B cell (primary cell): ENCODE results near the gene DCHS1. TPM values are rescaled to one million over a fixed set of nuclear protein-coding genes. Genes with fewer than 3 reads are reported as not detected.
"Not testable (repeated sequence)": the region's sequence is repeated elsewhere in the genome, so short reads cannot be mapped to it uniquely, and the experiment has no call there.

ENCODE experiments used
- ATAC-seq: fragments of 200-7000 bp; cut with Tn5 transposase; one replicate; pipeline ENCODE4 v1.10.0; 2021; ENCODE audit warnings: low read depth, mild to moderate bottlenecking, moderate number of reproducible peaks, moderate library complexity
- CTCF ChIA-PET: fragments of 350-600 bp; sonication (Branson Sonifier 250); formaldehyde crosslinking; loops from one replicate; lab custom pipeline; 2021; ENCODE audit warnings: antibody characterized with exemption, inconsistent platforms; lab: Charles Lee
- POLR2A ChIA-PET: fragments of 350-600 bp; sonication (Branson Sonifier 250); formaldehyde crosslinking; loops from one replicate; lab custom pipeline; 2021; ENCODE audit warnings: antibody characterized with exemption; lab: Charles Lee
- DNase-seq: peaks from one replicate; pipeline ENCODE4 v3.0.0; 2013
- H2AFZ ChIP-seq: 2 replicates; pipeline ENCODE4 v1.6.1; 2012; ENCODE audit warnings: mild to moderate bottlenecking, low read depth, low read length; ENCODE audit not compliant: insufficient read depth, poor library complexity, severe bottlenecking
- H3K27ac ChIP-seq, 2 donors: 1 replicate in 1 of 2; 2 replicates in 1 of 2; pipeline ENCODE4 v1.5.1; 2012 to 2013; ENCODE audit warnings: low read length in 2 of 2, mild to moderate bottlenecking in 2 of 2, moderate library complexity in 1 of 2
- H3K27me3 ChIP-seq, 4 experiments: fragments of 200-600 bp in 1 of 4; sonication (generic) in 1 of 4; replicated peaks in 1 of 4; 1 replicate in 2 of 4; 2 replicates in 2 of 4; pipeline versions ENCODE4 v1.6.1 to v1.7.0; 2013 to 2016; ENCODE audit warnings: low read length in 3 of 4, mild to moderate bottlenecking in 2 of 4, mixed read lengths in 1 of 4, moderate library complexity in 1 of 4; ENCODE audit not compliant: insufficient read depth in 4 of 4, control insufficient read depth in 3 of 4; ENCODE audit errors: control extremely low read depth in 1 of 4
- H3K36me3 ChIP-seq, 2 experiments: replicated peaks in 1 of 2; 1 replicate in 1 of 2; 2 replicates in 1 of 2; pipeline versions ENCODE4 v1.6.1 to v1.7.1; 2013; ENCODE audit warnings: low read length in 1 of 2; ENCODE audit not compliant: insufficient read depth in 2 of 2, control insufficient read depth in 1 of 2; ENCODE audit errors: control extremely low read depth in 1 of 2, extremely low read depth in 1 of 2
- H3K4me1 ChIP-seq, 2 donors: fragments of 200-600 bp in 1 of 2; sonication (generic) in 1 of 2; 1 replicate in 1 of 2; 2 replicates in 1 of 2; pipeline versions ENCODE4 v1.5.1 to v1.6.1; 2013 to 2017; ENCODE audit warnings: low read length in 2 of 2; ENCODE audit not compliant: control insufficient read depth in 2 of 2, insufficient read depth in 2 of 2
- H3K4me2 ChIP-seq: replicated peaks from 2 replicates; pipeline ENCODE3; 2012; ENCODE audit warnings: mild to moderate bottlenecking, low read depth, low read length; ENCODE audit not compliant: poor library complexity, severe bottlenecking
- H3K4me3 ChIP-seq, 5 experiments: fragments of 200-600 bp in 1 of 5; sonication (generic) in 1 of 5; 1 replicate in 3 of 5; 2 replicates in 2 of 5; pipeline versions ENCODE4 v1.5.1 to v1.7.0; 2011 to 2016; ENCODE audit warnings: low read length in 4 of 5, mild to moderate bottlenecking in 4 of 5, low read depth in 2 of 5, control low read depth in 1 of 5, moderate library complexity in 1 of 5; ENCODE audit not compliant: insufficient read depth in 1 of 5; ENCODE audit errors: control extremely low read depth in 1 of 5, extremely low read depth in 1 of 5
- H3K79me2 ChIP-seq: fragments of 200-600 bp; sonication (generic); one replicate; pipeline ENCODE4 v1.6.0; 2016; ENCODE audit warnings: low read length; ENCODE audit not compliant: control insufficient read depth, insufficient read depth
- H3K9ac ChIP-seq: fragments of 200-600 bp; sonication (generic); 2 replicates; pipeline ENCODE4 v1.6.1; 2017; ENCODE audit warnings: mild to moderate bottlenecking, low read length, moderate library complexity
- H3K9me3 ChIP-seq, 3 donors: one replicate each; pipeline versions ENCODE4 v1.6.1 to v1.7.1; 2013; ENCODE audit warnings: low read length in 2 of 3; ENCODE audit not compliant: control insufficient read depth in 2 of 3, insufficient read depth in 1 of 3; ENCODE audit errors: control extremely low read depth in 1 of 3
- H4K20me1 ChIP-seq: 2 replicates; pipeline ENCODE4 v1.6.0; 2012; ENCODE audit warnings: mild to moderate bottlenecking, low read length; ENCODE audit not compliant: insufficient read depth, control insufficient read depth, poor library complexity, severe bottlenecking
- H3K27ac Mint-ChIP-seq: one replicate; pipeline ENCODE4 v1.8.0; 2021; ENCODE audit warnings: mixed read lengths
- H3K27me3 Mint-ChIP-seq: one replicate; pipeline ENCODE4 v1.8.0; 2021; ENCODE audit warnings: mixed read lengths
- H3K4me1 Mint-ChIP-seq: one replicate; pipeline ENCODE4 v1.8.0; 2021; ENCODE audit warnings: mixed read lengths
- H3K4me3 Mint-ChIP-seq: one replicate; pipeline ENCODE4 v1.8.0; 2021; ENCODE audit warnings: mixed read lengths
- H3K9me3 Mint-ChIP-seq: one replicate; pipeline ENCODE4 v1.8.0; 2022; ENCODE audit warnings: mixed read lengths; ENCODE audit not compliant: insufficient read depth
- EZH2 ChIP-seq: IDR thresholded peaks from 2 replicates; pipeline ENCODE4 v1.6.1; 2012; ENCODE audit warnings: borderline replicate concordance, low read depth, mild to moderate bottlenecking, moderate library complexity, low read length; ENCODE audit not compliant: insufficient read depth, poor library complexity, severe bottlenecking
- WGBS: methylation state at CpG from one replicate; pipeline ENCODE4 v1.1.5; 2013; ENCODE audit warnings: missing lambda C conversion rate; ENCODE audit not compliant: insufficient coverage; 5-methylcytosine and 5-hydroxymethylcytosine counted together
- intact Hi-C: fragments of 100-400 bp; cut with micrococcal nuclease; formaldehyde crosslinking; loops from one replicate; pipeline ENCODE4 v1.10.0; 2022
- polyA plus RNA-seq: library from polyadenylated mRNA; depleted of rRNA; stranded (reverse); fragments of >200 nt; gene quantifications from 2 replicates; pipeline ENCODE4 v1.2.3, GENCODE V29; 2012
- total RNA-seq, 2 donors: library from RNA; stranded (reverse); fragments of 120-200 nt in 1 of 2; gene quantifications; 1 replicate in 1 of 2; 2 replicates in 1 of 2; pipeline versions ENCODE4 v1.2.3 to v1.2.4, GENCODE V29; 2013 to 2022
- TF ChIP-seq, protein P1 (sequence below): fragments of 200-600 bp; IDR thresholded peaks from one replicate; pipeline ENCODE4 v1.8.0; 2022; ENCODE audit warnings: antibody characterized with exemption, mild to moderate bottlenecking

Gene DCHS1
- total and polyA plus RNA-seq, 2 donors (not counting 1 experiment from before 2014, with no cell fraction given): 0.31 to 0.84 TPM

DNA sequence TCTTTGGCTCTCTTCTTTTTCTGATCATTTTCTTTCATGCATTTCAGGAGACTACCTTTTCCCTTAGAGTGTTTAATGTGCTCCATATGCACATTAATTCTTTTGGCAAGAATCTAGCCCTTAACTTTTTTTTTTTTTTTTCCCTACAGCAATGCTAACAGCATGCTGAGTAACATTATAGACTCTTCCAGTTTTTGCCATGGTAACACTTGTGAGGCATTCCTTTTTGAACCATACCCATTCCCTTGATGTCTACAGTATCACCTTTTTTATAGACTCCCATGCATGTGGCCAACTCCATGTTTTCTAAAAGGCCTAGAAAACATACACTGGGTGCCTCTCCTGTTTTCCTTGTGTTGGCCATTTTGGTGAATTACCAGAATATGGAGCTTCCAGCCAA lies 30.4 kb upstream of the DCHS1 start:
- H3K27ac Mint-ChIP-seq: no peak overlapping the region
- no peak overlapping the region for H3K4me2 ChIP-seq
- ATAC-seq (no peak), DNase-seq (no peak)
- no peaks in the 10 kb centered on the region for H4K20me1 ChIP-seq
- no peak overlapping the region for H3K4me3 Mint-ChIP-seq
- H3K27ac ChIP-seq: no peak overlapping the region
- peaks cover 25% of the 10 kb centered on the region for H3K4me1 Mint-ChIP-seq
- no peaks in the 10 kb centered on the region for H3K9me3 Mint-ChIP-seq
- CTCF ChIA-PET: interaction anchor here (0.6 kb wide), 1 partner anchor 307 kb away, joined by 3 read pairs; no protein-coding TSS in a partner anchor
- peaks cover 12% of the 10 kb centered on the region in 2 donors for H3K4me1 ChIP-seq
- H3K9me3 ChIP-seq: no peaks in the 10 kb centered on the region
- H3K27me3 Mint-ChIP-seq: no peaks in the 10 kb centered on the region
- no peak for TF ChIP-seq EZH2
- TF ChIP-seq, protein P1, sequence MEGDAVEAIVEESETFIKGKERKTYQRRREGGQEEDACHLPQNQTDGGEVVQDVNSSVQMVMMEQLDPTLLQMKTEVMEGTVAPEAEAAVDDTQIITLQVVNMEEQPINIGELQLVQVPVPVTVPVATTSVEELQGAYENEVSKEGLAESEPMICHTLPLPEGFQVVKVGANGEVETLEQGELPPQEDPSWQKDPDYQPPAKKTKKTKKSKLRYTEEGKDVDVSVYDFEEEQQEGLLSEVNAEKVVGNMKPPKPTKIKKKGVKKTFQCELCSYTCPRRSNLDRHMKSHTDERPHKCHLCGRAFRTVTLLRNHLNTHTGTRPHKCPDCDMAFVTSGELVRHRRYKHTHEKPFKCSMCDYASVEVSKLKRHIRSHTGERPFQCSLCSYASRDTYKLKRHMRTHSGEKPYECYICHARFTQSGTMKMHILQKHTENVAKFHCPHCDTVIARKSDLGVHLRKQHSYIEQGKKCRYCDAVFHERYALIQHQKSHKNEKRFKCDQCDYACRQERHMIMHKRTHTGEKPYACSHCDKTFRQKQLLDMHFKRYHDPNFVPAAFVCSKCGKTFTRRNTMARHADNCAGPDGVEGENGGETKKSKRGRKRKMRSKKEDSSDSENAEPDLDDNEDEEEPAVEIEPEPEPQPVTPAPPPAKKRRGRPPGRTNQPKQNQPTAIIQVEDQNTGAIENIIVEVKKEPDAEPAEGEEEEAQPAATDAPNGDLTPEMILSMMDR: no peak
- H3K27me3 ChIP-seq: no peaks in the 10 kb centered on the region
- no peak overlapping the region for H2AFZ ChIP-seq
- no peak overlapping the region for H3K9ac ChIP-seq
- H3K4me3 ChIP-seq: no peak overlapping the region
- intact Hi-C loops: no loop called here
- H3K36me3 ChIP-seq: peaks cover 0 to 7% of the 10 kb centered on the region in 2 experiments
- POLR2A ChIA-PET: no interaction called here
- H3K79me2 ChIP-seq: peaks cover 12% of the 10 kb centered on the region

DNA sequence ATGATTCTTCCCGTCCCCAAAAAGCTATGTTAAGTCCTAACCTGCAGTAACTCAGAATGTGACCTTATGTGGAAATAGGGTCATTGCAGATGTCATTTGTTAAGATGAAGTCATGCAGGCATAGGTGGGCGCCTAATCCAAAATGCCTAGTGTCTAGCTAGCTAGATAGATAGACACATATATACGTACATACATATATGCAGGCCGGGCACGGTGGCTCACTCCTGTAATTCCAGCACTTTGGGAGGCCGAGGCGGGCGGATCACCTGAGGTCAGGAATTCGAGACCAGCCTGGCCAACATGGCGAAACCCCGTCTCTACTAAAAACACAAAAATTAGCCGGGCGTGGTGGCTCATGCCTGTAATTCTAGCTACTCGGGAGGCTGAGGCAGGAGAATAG lies 28.5 kb upstream of the DCHS1 start:
- POLR2A ChIA-PET: interaction anchor here (1.3 to 1.9 kb wide), 3 partner anchors 37 to 72 kb away, joined by 3 to 19 read pairs (median 12); partner anchors contain the start of genes TAF10 and TPP1
- WGBS: no CpG with 5 or more reads among the region's 14 CpGs
- peak; percentile 25 for DNase-seq

More for the DNA sequence above, 28.5 kb upstream of the DCHS1 start:
- intact Hi-C loops: loop anchor here (5.0 kb wide), 1 partner anchor 37 kb away; no protein-coding TSS in a partner anchor
- not testable (repeated sequence) for ATAC-seq, H3K9me3 Mint-ChIP-seq, H4K20me1 ChIP-seq, H3K9me3 ChIP-seq, H3K27me3 ChIP-seq, H3K27me3 Mint-ChIP-seq, H3K36me3 ChIP-seq
- Histone ChIP-seq H3K9ac (peak overlapping the region; percentile 84), H3K4me1 (peaks cover 12% of the 10 kb centered on the region in 2 donors), H2AFZ (peak overlapping the region; percentile 94), H3K4me3 (peak overlapping the region; percentile 80 to 91 (median 84)), H3K79me2 (peaks cover 12% of the 10 kb centered on the region), H3K27ac (peak overlapping the region; percentile 74 to 91), H3K4me2 (peak overlapping the region; percentile 89)
- peak overlapping the region; percentile 99 for H3K4me3 Mint-ChIP-seq
- CTCF ChIA-PET: interaction anchor here (0.7 to 2.5 kb wide), 14 partner anchors 8 to 305 kb away, joined by 3 to 52 read pairs (median 8); partner anchors contain the start of genes ILK, RRP8, TAF10 and TPP1
- peaks cover 25% of the 10 kb centered on the region for H3K4me1 Mint-ChIP-seq
- peak overlapping the region; percentile 75 for H3K27ac Mint-ChIP-seq
